Activated CD8-positive, alpha-beta T cell treated with anti-CD3 and anti-CD28 coated beads for 36 hours (primary cell): ENCODE results near the gene WDR77. TPM values are rescaled to one million over a fixed set of nuclear protein-coding genes. Genes with fewer than 3 reads are reported as not detected.

Experiments
- ATAC-seq: fragments of 200-7000 bp; cut with Tn5 transposase; one replicate; pipeline ENCODE4 v1.10.0; 2021; ENCODE audit warnings: mild to moderate bottlenecking, moderate library complexity
- CTCF ChIA-PET: fragments of 350-600 bp; sonication (Branson Sonifier 250); formaldehyde crosslinking; loops from one replicate; lab custom pipeline; 2021; ENCODE audit warnings: antibody characterized with exemption; lab: Charles Lee
- POLR2A ChIA-PET: fragments of 350-600 bp; sonication (Branson Sonifier 250); formaldehyde crosslinking; loops from one replicate; lab custom pipeline; 2021; ENCODE audit warnings: antibody characterized with exemption; lab: Charles Lee
- DNase-seq: peaks from one replicate; pipeline ENCODE4 v3.0.0-alpha.2; 2020
- H3K27ac Mint-ChIP-seq: one replicate; pipeline ENCODE4 v1.8.0; 2021; ENCODE audit warnings: mild to moderate bottlenecking, mixed read lengths
- H3K27me3 Mint-ChIP-seq: one replicate; pipeline ENCODE4 v1.8.0; 2021; ENCODE audit warnings: mixed read lengths
- H3K36me3 Mint-ChIP-seq: one replicate; pipeline ENCODE4 v1.8.0; 2021; ENCODE audit warnings: low read depth, mixed read lengths
- H3K4me1 Mint-ChIP-seq: one replicate; pipeline ENCODE4 v1.8.0; 2021; ENCODE audit warnings: low read depth, mixed read lengths
- H3K4me3 Mint-ChIP-seq: one replicate; pipeline ENCODE4 v1.8.0; 2021; ENCODE audit warnings: mild to moderate bottlenecking, moderate library complexity, mixed read lengths
- H3K9me3 Mint-ChIP-seq: one replicate; pipeline ENCODE4 v1.8.0; 2021; ENCODE audit warnings: mixed read lengths
- intact Hi-C: fragments of 100-400 bp; cut with micrococcal nuclease; formaldehyde crosslinking; loops from one replicate; pipeline ENCODE4 v1.10.0; 2022
- total RNA-seq, 2 experiments: library from RNA; stranded (reverse); gene quantifications; one replicate each; pipeline ENCODE4 v1.2.3, GENCODE V29; 2021
- TF ChIP-seq, protein P1 (sequence below): fragments of 200-600 bp; IDR thresholded peaks from one replicate; pipeline ENCODE4 v1.8.0; 2022; ENCODE audit warnings: antibody characterized with exemption, mild to moderate bottlenecking

WDR77 gene
- total RNA-seq, 2 experiments from 2014 or later: 54.0 to 54.6 TPM

DNA sequence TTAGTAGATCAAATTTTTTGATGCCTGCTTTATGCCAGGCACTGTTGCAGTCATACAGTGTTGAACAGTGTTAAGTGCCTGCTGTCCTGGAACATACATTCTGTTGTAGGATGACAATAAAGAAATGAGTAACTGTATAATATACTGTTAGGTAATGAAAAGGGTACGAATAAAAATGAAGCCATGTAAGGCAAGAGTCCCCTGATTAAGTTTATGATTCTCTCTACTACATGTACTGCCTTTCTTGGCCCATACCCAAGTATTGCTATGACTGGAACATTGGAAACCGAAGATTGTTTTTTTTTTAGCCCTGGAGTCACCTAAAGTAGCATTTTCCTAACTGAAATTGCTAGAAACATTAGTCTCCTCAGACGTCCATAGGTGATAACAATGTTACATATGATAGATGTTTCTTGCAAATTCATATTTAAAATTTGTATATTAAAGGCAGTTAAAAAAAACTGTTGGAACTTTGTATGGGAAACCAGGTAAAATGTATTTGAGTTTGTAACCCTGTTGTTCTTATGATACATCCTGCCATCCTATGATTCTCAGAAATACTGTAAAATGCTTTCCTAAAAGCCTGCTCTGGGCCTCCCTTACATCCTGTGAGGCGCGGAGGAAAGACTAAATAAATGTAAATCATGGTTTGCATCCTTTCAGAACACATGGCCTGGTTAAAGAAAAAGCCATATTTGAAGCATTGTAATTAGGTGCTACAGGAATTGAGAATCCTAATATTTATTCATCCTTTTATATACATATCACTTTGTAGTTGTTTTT lies 6.0 kb upstream of the WDR77 start:
- peak; percentile 27 for DNase-seq
- peak; percentile 74 for ATAC-seq
- ChIA-PET POLR2A (interaction anchor here (1.2 to 2.2 kb wide), 2 partner anchors 53 to 315 kb away, joined by 3 to 5 read pairs; partner anchors contain the start of genes CEPT1 and DRAM2), CTCF (interaction anchor here (1.0 to 2.3 kb wide), 3 partner anchors 20 to 313 kb away, joined by 4 to 10 read pairs (median 7); partner anchors contain the start of gene C1orf162)
- TF ChIP-seq, protein P1, sequence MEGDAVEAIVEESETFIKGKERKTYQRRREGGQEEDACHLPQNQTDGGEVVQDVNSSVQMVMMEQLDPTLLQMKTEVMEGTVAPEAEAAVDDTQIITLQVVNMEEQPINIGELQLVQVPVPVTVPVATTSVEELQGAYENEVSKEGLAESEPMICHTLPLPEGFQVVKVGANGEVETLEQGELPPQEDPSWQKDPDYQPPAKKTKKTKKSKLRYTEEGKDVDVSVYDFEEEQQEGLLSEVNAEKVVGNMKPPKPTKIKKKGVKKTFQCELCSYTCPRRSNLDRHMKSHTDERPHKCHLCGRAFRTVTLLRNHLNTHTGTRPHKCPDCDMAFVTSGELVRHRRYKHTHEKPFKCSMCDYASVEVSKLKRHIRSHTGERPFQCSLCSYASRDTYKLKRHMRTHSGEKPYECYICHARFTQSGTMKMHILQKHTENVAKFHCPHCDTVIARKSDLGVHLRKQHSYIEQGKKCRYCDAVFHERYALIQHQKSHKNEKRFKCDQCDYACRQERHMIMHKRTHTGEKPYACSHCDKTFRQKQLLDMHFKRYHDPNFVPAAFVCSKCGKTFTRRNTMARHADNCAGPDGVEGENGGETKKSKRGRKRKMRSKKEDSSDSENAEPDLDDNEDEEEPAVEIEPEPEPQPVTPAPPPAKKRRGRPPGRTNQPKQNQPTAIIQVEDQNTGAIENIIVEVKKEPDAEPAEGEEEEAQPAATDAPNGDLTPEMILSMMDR: no peak
- Mint-ChIP-seq H3K36me3 (peaks cover 71% of the 10 kb centered on the region), H3K4me3 (peak overlapping the region; percentile 42), H3K27me3 (no peaks in the 10 kb centered on the region), H3K27ac (peak overlapping the region; percentile 81), H3K4me1 (peaks cover 65% of the 10 kb centered on the region), H3K9me3 (no peaks in the 10 kb centered on the region)
- intact Hi-C loops: no loop called here

DNA sequence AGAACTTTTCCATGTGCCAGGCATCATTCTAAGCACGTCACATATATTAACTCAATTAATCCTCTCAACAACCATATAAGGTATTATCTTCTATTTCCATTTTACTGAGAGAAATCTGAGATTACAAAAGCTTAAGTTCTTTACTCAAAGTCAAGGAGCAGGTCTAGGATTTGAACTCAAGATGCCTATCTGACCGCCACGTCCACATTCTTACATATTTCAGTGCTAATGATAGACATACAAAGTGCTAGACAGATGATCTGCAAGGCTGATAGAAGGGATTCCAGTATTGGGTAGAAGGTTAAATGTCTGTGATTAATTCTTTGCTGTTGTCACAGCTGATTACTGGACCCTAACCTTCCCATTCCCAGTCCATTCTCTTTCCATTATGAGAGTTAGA lies 4.7 kb upstream of the WDR77 start:
- peaks cover 64% of the 10 kb centered on the region for H3K4me1 Mint-ChIP-seq
- intact Hi-C loops: no loop called here
- ATAC-seq (no peak), DNase-seq (no peak)
- ChIA-PET CTCF (interaction anchor here (0.9 to 2.3 kb wide), 8 partner anchors 9 to 312 kb away, joined by 3 to 10 read pairs (median 4); partner anchors contain the start of gene C1orf162), POLR2A (interaction anchor here (1.2 to 2.2 kb wide), 4 partner anchors 8 to 314 kb away, joined by 3 to 5 read pairs (median 4); partner anchors contain the start of genes CEPT1 and DRAM2)
- H3K27me3 Mint-ChIP-seq: no peaks in the 10 kb centered on the region
- no peaks in the 10 kb centered on the region for H3K9me3 Mint-ChIP-seq
- TF ChIP-seq, protein P1: no peak
- H3K36me3 Mint-ChIP-seq: peaks cover 75% of the 10 kb centered on the region
- H3K27ac Mint-ChIP-seq: peak overlapping the region; percentile 81
- no peak overlapping the region for H3K4me3 Mint-ChIP-seq

DNA sequence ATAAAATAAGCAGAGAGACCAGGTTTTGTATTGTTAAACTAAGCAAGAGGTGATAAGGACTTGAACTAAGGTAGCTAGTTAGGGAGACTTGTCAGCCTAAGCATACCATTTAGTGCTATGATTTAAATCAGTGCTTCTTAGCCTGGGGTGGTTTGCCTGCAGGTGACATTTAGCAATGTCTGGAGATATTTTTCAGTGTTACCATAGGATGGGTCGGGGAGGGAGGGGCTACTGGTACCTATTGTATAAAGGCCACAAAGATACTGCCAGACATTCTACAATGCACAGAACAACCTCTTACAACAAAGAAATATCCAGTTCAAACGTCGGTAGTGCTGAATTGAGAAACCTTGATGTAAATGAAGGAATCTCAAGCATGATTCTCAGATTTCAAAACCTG lies 3.5 kb upstream of the WDR77 start:
- H3K36me3 Mint-ChIP-seq: peaks cover 72% of the 10 kb centered on the region
- POLR2A ChIA-PET: interaction anchor here (0.6 to 2.2 kb wide), 6 partner anchors 10 to 286 kb away, joined by 3 to 5 read pairs (median 3); no protein-coding TSS in a partner anchor
- peaks cover 68% of the 10 kb centered on the region for H3K4me1 Mint-ChIP-seq
- TF ChIP-seq, protein P1: no peak
- no peaks in the 10 kb centered on the region for H3K9me3 Mint-ChIP-seq
- CTCF ChIA-PET: interaction anchor here (0.7 to 2.3 kb wide), 6 partner anchors 10 to 313 kb away, joined by 3 to 7 read pairs (median 3); no protein-coding TSS in a partner anchor
- intact Hi-C loops: no loop called here
- ATAC-seq (no peak), DNase-seq (no peak)
- H3K27me3 Mint-ChIP-seq: no peaks in the 10 kb centered on the region
- no peak overlapping the region for H3K27ac Mint-ChIP-seq
- no peak overlapping the region for H3K4me3 Mint-ChIP-seq

DNA sequence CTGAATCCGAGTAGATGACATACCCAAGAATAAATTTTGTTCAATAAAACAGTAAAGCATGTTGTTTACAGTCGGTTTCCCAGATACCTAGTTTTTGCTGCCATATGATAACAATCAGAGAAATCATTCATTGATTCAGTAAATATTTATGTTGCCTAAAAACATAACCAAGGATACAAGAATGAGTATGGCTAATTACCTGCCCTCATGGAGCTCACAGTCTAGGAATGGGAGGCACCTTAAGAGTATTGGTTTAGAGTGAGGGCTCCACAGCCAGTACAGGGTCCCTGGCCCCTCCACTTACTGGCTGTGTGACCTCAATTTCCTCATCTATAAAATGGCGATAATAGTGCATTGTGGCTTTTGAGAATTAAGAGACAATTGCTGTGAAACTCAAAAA lies 1.1 kb upstream of the WDR77 start:
- CTCF ChIA-PET: interaction anchor here (1.2 to 1.5 kb wide), 4 partner anchors 32 to 317 kb away, joined by 3 to 5 read pairs (median 3); no protein-coding TSS in a partner anchor
- peak overlapping the region; percentile 100 for H3K4me3 Mint-ChIP-seq
- H3K27me3 Mint-ChIP-seq: no peaks in the 10 kb centered on the region
- POLR2A ChIA-PET: interaction anchor here (1.1 to 2.9 kb wide), 7 partner anchors 12 to 58 kb away, joined by 3 to 17 read pairs (median 3); no protein-coding TSS in a partner anchor
- H3K9me3 Mint-ChIP-seq: no peaks in the 10 kb centered on the region
- TF ChIP-seq, protein P1: no peak
- peaks cover 77% of the 10 kb centered on the region for H3K4me1 Mint-ChIP-seq
- intact Hi-C loops: no loop called here
- peaks cover 73% of the 10 kb centered on the region for H3K36me3 Mint-ChIP-seq
- H3K27ac Mint-ChIP-seq: peak overlapping the region; percentile 100
- no peak for ATAC-seq
- no peak for DNase-seq
